ENCODE results near the gene CDC42SE2.

The CDC42SE2 gene

GRCh38 chr5:131381021-131381420, 117.2 kb downstream of the CDC42SE2 start:
- Histone ChIP-seq H3K27ac (ENCODE audit: low read depth, low read length, poor library complexity, severe bottlenecking) (peak overlapping the region; percentile 91), H3K9ac (ENCODE audit: low read length) (peak overlapping the region; percentile 6; the same call in 1 of the 2 replicates), H4K20me1 (ENCODE audit: insufficient read depth, low read length) (no peaks in the 10 kb centered on the region), H3K9me3 (ENCODE audit: low read length) (no peaks in the 10 kb centered on the region), H3K4me3 (ENCODE audit: low read depth, low read length, poor library complexity, severe bottlenecking) (no peak overlapping the region), H3K36me3 (ENCODE audit: insufficient read depth, low read length) (peaks cover 12% of the 10 kb centered on the region), H3F3A (ENCODE audit: insufficient read depth, low read length) (peaks cover 22% of the 10 kb centered on the region), H3K4me2 (ENCODE audit: low read length) (peak overlapping the region; percentile 15; the same call in 1 of the 2 replicates), H2AFZ (ENCODE audit: low read length) (no peak overlapping the region), H3K27me3 (ENCODE audit: insufficient read depth, low read length) (no peaks in the 10 kb centered on the region), H3K4me1 (ENCODE audit: insufficient read depth, low read length, severe bottlenecking) (peaks cover 71% of the 10 kb centered on the region), H3K79me2 (ENCODE audit: insufficient read depth, low read length) (peaks cover 21% of the 10 kb centered on the region), H3K9me2 (ENCODE audit: low read depth, low read length) (no peaks in the 10 kb centered on the region)
- TF ChIP-seq, protein P1, sequence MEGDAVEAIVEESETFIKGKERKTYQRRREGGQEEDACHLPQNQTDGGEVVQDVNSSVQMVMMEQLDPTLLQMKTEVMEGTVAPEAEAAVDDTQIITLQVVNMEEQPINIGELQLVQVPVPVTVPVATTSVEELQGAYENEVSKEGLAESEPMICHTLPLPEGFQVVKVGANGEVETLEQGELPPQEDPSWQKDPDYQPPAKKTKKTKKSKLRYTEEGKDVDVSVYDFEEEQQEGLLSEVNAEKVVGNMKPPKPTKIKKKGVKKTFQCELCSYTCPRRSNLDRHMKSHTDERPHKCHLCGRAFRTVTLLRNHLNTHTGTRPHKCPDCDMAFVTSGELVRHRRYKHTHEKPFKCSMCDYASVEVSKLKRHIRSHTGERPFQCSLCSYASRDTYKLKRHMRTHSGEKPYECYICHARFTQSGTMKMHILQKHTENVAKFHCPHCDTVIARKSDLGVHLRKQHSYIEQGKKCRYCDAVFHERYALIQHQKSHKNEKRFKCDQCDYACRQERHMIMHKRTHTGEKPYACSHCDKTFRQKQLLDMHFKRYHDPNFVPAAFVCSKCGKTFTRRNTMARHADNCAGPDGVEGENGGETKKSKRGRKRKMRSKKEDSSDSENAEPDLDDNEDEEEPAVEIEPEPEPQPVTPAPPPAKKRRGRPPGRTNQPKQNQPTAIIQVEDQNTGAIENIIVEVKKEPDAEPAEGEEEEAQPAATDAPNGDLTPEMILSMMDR (IDR thresholded peaks at IDR 0.05; ENCODE audit: low read length): no peak
- TF ChIP-seq EZH2 (IDR thresholded peaks at IDR 0.05; ENCODE audit: borderline replicate concordance, low read length): no peak

DNA sequence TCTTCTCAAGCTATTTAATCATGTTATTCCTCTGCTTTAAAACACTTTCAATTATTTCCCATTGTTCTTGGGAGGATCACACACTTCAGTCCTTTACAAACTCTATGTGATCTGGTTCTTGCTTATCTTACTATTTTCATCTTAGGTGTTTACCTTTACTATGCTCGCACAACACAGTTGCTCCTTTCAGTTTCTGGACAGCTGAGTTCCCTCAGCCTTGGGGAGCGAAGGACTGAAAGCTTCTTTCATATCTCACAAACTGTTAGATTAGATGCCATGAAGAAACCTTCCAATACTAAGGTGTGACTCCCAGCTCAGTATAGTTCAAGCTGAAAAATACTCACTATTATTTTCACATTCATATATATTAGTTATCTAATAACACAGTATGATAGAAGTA, 117.9 kb downstream of the CDC42SE2 start:
- Histone ChIP-seq H3K27me3 (ENCODE audit: insufficient read depth, low read length) (no peaks in the 10 kb centered on the region), H3K4me2 (ENCODE audit: low read length) (peak overlapping the region; percentile 7; the same call in 1 of the 2 replicates), H3K9me2 (ENCODE audit: low read depth, low read length) (no peaks in the 10 kb centered on the region), H4K20me1 (ENCODE audit: insufficient read depth, low read length) (no peaks in the 10 kb centered on the region), H3K27ac (ENCODE audit: low read depth, low read length, poor library complexity, severe bottlenecking) (peak overlapping the region; percentile 91), H3K9ac (ENCODE audit: low read length) (no peak overlapping the region), H2AFZ (ENCODE audit: low read length) (no peak overlapping the region), H3F3A (ENCODE audit: insufficient read depth, low read length) (peaks cover 22% of the 10 kb centered on the region), H3K9me3 (ENCODE audit: low read length) (no peaks in the 10 kb centered on the region), H3K4me3 (ENCODE audit: low read depth, low read length, poor library complexity, severe bottlenecking) (no peak overlapping the region), H3K79me2 (ENCODE audit: insufficient read depth, low read length) (peaks cover 17% of the 10 kb centered on the region), H3K36me3 (ENCODE audit: insufficient read depth, low read length) (peaks cover 20% of the 10 kb centered on the region), H3K4me1 (ENCODE audit: insufficient read depth, low read length, severe bottlenecking) (peaks cover 71% of the 10 kb centered on the region)
- TF ChIP-seq EZH2 (IDR thresholded peaks at IDR 0.05; ENCODE audit: borderline replicate concordance, low read length): no peak
- TF ChIP-seq, protein P1 (IDR thresholded peaks at IDR 0.05; ENCODE audit: low read length): no peak

DNA sequence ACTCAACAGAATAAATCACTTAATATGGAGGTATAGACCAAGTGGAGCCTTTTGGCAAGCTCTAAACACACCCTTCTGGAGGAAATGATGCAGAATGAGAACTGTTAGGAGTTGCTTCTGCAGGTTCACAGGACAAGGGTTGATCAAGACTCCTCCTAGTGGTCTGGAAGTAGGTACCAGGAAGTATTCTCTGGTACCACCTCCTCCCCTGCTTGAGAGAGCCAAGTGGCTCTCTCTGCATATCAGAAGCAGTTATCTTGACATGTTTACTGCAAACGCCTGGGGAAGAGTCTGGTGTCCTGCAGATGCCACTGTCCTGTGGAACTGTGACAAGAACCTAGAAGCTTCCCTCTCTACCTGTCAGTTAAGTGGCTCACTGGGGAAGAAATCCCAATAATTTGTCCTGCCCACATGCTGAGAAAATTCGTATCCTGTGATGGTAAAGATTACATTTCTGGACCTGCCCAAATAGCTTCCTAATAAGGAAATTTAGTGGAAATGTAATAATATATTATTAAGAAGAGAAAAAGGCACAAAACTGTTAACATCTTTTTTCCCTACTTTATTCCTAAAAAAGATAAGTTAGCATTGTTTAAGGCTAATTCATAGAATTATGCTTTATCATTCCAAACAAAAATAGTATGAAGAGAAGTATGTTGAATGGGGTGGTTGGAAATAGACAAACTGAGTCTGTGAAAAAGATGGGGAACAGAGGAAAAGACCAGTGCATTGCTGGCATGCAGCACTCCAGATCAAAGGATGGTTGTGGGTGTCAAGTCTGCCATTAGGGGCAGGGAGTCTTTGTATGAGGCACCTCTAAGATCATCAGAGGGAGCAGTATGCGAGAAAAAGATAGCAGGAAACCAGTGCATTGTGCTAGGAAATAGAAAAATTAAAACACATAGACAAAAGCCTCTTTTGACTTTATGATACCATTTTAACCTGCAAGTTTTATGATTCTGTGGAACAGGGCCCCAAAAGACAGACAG, 118.8 kb downstream of the CDC42SE2 start:
- no peak for TF ChIP-seq EZH2 (IDR thresholded peaks at IDR 0.05; ENCODE audit: borderline replicate concordance, low read length)
- TF ChIP-seq, protein P1 (IDR thresholded peaks at IDR 0.05; ENCODE audit: low read length): peak; percentile 83
- Histone ChIP-seq H3K4me2 (ENCODE audit: low read length) (no peak overlapping the region), H3F3A (ENCODE audit: insufficient read depth, low read length) (peaks cover 22% of the 10 kb centered on the region), H3K79me2 (ENCODE audit: insufficient read depth, low read length) (peaks cover 17% of the 10 kb centered on the region), H3K4me3 (ENCODE audit: low read depth, low read length, poor library complexity, severe bottlenecking) (no peak overlapping the region), H3K27ac (ENCODE audit: low read depth, low read length, poor library complexity, severe bottlenecking) (peak overlapping the region; percentile 91), H3K4me1 (ENCODE audit: insufficient read depth, low read length, severe bottlenecking) (peaks cover 64% of the 10 kb centered on the region), H3K9ac (ENCODE audit: low read length) (peak overlapping the region; percentile 12; the same call in 1 of the 2 replicates), H3K36me3 (ENCODE audit: insufficient read depth, low read length) (peaks cover 28% of the 10 kb centered on the region), H3K9me2 (ENCODE audit: low read depth, low read length) (no peaks in the 10 kb centered on the region), H3K9me3 (ENCODE audit: low read length) (no peaks in the 10 kb centered on the region), H3K27me3 (ENCODE audit: insufficient read depth, low read length) (no peaks in the 10 kb centered on the region), H2AFZ (ENCODE audit: low read length) (no peak overlapping the region), H4K20me1 (ENCODE audit: insufficient read depth, low read length) (no peaks in the 10 kb centered on the region)

All from OCI-LY1 (cell line).